ENCODE data around the gene FRMPD4. TPM values are rescaled to one million over a fixed set of nuclear protein-coding genes. Genes with fewer than 3 reads are reported as not detected.
A peak's percentile ranks its signal among the peaks of the same experiment; 100 is the strongest.

FRMPD4 gene
- total and polyA plus RNA-seq, 2 experiments from 2014 or later: 0.19 to 0.80 TPM

DNA sequence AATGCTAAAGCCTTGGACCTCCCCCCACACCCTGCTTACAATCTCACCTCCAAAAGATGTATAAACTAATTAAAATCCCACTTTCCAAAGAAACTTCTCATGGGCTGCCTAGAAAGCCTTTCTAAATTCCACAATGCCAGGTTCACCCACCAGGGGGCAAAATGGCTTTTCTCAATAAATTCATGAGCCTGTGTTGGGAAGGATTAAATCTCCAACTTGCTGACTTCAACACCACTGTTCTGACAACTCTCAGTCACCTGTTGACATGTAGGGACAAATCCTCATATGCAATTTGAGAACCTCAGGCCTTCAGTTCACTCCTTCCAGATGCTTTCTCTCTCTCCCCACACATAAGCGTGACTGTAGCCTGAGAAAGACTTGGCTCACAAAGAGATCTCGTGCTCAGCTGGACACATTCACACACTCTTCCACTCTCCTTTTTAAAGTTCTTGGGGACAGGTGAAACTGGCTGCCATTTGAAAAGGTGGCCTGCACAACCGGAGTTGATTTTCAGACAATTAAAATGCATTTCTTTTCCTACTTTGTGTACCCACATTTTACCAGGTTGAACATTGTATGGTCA, 564.3 kb downstream of the FRMPD4 start:
- peaks cover 2% of the 10 kb centered on the region for H3K27me3 Mint-ChIP-seq (ENCODE audit: insufficient read depth, low read depth, poor library complexity)
- no peak overlapping the region for H3K4me3 Mint-ChIP-seq
- peak; percentile 58 for DNase-seq (ENCODE audit: low spot score)
- H3K4me1 Mint-ChIP-seq: peaks cover 15% of the 10 kb centered on the region; the same call in 2 of the 3 replicates
- Histone ChIP-seq H3K4me1 (ENCODE audit: insufficient read depth) (0 out of 2 replicates have a peak, but pooled peaks cover 6% of the 10 kb centered on the region), H3K36me3 (ENCODE audit: insufficient read depth) (no peaks in the 10 kb centered on the region), H3K9me2 (ENCODE audit: insufficient read depth) (no peaks in the 10 kb centered on the region), H4K20me1 (replicated peaks; ENCODE audit: insufficient read depth) (no peaks in the 10 kb centered on the region), H3K4me3 (no peak overlapping the region), H2AFZ (no peak overlapping the region), H3K4me2 (no peak overlapping the region), H3K79me2 (replicated peaks; ENCODE audit: insufficient read depth) (no peaks in the 10 kb centered on the region), H3F3A (replicated peaks; ENCODE audit: low read depth) (no peaks in the 10 kb centered on the region), H3K27me3 (ENCODE audit: insufficient read depth) (no peaks in the 10 kb centered on the region), H3K27ac (ENCODE audit: low read depth) (no peak overlapping the region)
- no peak overlapping the region for H3K27ac Mint-ChIP-seq
- no peaks in the 10 kb centered on the region for H3K9me3 Mint-ChIP-seq
- peak; percentile 52 for ATAC-seq
- TF ChIP-seq, protein P1, sequence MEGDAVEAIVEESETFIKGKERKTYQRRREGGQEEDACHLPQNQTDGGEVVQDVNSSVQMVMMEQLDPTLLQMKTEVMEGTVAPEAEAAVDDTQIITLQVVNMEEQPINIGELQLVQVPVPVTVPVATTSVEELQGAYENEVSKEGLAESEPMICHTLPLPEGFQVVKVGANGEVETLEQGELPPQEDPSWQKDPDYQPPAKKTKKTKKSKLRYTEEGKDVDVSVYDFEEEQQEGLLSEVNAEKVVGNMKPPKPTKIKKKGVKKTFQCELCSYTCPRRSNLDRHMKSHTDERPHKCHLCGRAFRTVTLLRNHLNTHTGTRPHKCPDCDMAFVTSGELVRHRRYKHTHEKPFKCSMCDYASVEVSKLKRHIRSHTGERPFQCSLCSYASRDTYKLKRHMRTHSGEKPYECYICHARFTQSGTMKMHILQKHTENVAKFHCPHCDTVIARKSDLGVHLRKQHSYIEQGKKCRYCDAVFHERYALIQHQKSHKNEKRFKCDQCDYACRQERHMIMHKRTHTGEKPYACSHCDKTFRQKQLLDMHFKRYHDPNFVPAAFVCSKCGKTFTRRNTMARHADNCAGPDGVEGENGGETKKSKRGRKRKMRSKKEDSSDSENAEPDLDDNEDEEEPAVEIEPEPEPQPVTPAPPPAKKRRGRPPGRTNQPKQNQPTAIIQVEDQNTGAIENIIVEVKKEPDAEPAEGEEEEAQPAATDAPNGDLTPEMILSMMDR (conservative IDR thresholded peaks at IDR 0.05; ENCODE audit: low read depth in 2 of 2): peak; percentile 53 to 59
- TF ChIP-seq EZH2phosphoT487 (IDR thresholded peaks at IDR 0.05; ENCODE audit: unreplicated experiment): no peak
- no peaks in the 10 kb centered on the region for H3K36me3 Mint-ChIP-seq (ENCODE audit: low read depth)

DNA sequence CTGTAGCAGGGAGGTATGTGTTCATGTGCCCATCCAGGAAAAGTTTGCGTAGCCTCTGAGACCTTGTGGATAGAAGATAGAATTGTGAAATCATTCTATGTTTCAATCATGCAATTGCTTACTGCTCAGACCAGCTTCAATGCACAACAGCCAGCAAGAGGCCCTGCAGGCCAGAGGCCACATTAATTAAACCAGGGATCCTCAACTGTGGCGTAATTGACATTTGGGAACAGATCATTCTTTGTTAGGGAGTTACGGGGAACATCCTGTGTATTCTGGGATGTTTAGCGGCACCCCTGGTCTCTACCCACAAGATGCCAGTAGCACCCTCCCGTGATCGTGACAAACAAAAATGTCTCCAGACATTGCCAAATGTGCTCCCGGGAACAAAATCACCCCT, 566.4 kb downstream of the FRMPD4 start:
- no peak overlapping the region for H2AFZ ChIP-seq
- H3K4me2 ChIP-seq: no peak overlapping the region
- H3K27me3 Mint-ChIP-seq (ENCODE audit: insufficient read depth, low read depth, poor library complexity): peaks cover 2% of the 10 kb centered on the region
- no peaks in the 10 kb centered on the region for H3K27me3 ChIP-seq (ENCODE audit: insufficient read depth)
- H3K4me1 ChIP-seq (ENCODE audit: insufficient read depth): 0 out of 2 replicates have a peak, but pooled peaks cover 6% of the 10 kb centered on the region
- no peaks in the 10 kb centered on the region for H3K36me3 Mint-ChIP-seq (ENCODE audit: low read depth)
- H3K4me1 Mint-ChIP-seq: peaks cover 15% of the 10 kb centered on the region; the same call in 2 of the 3 replicates
- H3K36me3 ChIP-seq (ENCODE audit: insufficient read depth): no peaks in the 10 kb centered on the region
- no peak overlapping the region for H3K4me3 ChIP-seq
- H3K9me2 ChIP-seq (ENCODE audit: insufficient read depth): no peaks in the 10 kb centered on the region
- H3K27ac Mint-ChIP-seq: no peak overlapping the region
- H3K4me3 Mint-ChIP-seq: no peak overlapping the region
- no peak overlapping the region for H3K27ac ChIP-seq (ENCODE audit: low read depth)
- H3K9me3 Mint-ChIP-seq: no peaks in the 10 kb centered on the region
- ATAC-seq (no peak), DNase-seq (ENCODE audit: low spot score) (no peak)
- H3K79me2 ChIP-seq (replicated peaks; ENCODE audit: insufficient read depth): no peaks in the 10 kb centered on the region
- no peaks in the 10 kb centered on the region for H4K20me1 ChIP-seq (replicated peaks; ENCODE audit: insufficient read depth)
- no peaks in the 10 kb centered on the region for H3F3A ChIP-seq (replicated peaks; ENCODE audit: low read depth)
- TF ChIP-seq POLR2AphosphoS5 (IDR thresholded peaks at IDR 0.05; ENCODE audit: low read depth) (no peak), ZNF114 (CRISPR knock-in tag; IDR thresholded peaks at IDR 0.05) (no peak), EZH2 (IDR thresholded peaks at IDR 0.05; ENCODE audit: low read depth, unreplicated experiment) (no peak), NANOG (IDR thresholded peaks at IDR 0.05; ENCODE audit: borderline replicate concordance) (no peak), ZNF331 (CRISPR knock-in tag; IDR thresholded peaks at IDR 0.05; ENCODE audit: low read depth) (no peak), CREB1 (CRISPR knock-in tag; IDR thresholded peaks at IDR 0.05; ENCODE audit: low read depth) (no peak)
- TF ChIP-seq, protein P1 (conservative IDR thresholded peaks at IDR 0.05; ENCODE audit: low read depth in 2 of 2): no peak
- TF ChIP-seq, protein P2, sequence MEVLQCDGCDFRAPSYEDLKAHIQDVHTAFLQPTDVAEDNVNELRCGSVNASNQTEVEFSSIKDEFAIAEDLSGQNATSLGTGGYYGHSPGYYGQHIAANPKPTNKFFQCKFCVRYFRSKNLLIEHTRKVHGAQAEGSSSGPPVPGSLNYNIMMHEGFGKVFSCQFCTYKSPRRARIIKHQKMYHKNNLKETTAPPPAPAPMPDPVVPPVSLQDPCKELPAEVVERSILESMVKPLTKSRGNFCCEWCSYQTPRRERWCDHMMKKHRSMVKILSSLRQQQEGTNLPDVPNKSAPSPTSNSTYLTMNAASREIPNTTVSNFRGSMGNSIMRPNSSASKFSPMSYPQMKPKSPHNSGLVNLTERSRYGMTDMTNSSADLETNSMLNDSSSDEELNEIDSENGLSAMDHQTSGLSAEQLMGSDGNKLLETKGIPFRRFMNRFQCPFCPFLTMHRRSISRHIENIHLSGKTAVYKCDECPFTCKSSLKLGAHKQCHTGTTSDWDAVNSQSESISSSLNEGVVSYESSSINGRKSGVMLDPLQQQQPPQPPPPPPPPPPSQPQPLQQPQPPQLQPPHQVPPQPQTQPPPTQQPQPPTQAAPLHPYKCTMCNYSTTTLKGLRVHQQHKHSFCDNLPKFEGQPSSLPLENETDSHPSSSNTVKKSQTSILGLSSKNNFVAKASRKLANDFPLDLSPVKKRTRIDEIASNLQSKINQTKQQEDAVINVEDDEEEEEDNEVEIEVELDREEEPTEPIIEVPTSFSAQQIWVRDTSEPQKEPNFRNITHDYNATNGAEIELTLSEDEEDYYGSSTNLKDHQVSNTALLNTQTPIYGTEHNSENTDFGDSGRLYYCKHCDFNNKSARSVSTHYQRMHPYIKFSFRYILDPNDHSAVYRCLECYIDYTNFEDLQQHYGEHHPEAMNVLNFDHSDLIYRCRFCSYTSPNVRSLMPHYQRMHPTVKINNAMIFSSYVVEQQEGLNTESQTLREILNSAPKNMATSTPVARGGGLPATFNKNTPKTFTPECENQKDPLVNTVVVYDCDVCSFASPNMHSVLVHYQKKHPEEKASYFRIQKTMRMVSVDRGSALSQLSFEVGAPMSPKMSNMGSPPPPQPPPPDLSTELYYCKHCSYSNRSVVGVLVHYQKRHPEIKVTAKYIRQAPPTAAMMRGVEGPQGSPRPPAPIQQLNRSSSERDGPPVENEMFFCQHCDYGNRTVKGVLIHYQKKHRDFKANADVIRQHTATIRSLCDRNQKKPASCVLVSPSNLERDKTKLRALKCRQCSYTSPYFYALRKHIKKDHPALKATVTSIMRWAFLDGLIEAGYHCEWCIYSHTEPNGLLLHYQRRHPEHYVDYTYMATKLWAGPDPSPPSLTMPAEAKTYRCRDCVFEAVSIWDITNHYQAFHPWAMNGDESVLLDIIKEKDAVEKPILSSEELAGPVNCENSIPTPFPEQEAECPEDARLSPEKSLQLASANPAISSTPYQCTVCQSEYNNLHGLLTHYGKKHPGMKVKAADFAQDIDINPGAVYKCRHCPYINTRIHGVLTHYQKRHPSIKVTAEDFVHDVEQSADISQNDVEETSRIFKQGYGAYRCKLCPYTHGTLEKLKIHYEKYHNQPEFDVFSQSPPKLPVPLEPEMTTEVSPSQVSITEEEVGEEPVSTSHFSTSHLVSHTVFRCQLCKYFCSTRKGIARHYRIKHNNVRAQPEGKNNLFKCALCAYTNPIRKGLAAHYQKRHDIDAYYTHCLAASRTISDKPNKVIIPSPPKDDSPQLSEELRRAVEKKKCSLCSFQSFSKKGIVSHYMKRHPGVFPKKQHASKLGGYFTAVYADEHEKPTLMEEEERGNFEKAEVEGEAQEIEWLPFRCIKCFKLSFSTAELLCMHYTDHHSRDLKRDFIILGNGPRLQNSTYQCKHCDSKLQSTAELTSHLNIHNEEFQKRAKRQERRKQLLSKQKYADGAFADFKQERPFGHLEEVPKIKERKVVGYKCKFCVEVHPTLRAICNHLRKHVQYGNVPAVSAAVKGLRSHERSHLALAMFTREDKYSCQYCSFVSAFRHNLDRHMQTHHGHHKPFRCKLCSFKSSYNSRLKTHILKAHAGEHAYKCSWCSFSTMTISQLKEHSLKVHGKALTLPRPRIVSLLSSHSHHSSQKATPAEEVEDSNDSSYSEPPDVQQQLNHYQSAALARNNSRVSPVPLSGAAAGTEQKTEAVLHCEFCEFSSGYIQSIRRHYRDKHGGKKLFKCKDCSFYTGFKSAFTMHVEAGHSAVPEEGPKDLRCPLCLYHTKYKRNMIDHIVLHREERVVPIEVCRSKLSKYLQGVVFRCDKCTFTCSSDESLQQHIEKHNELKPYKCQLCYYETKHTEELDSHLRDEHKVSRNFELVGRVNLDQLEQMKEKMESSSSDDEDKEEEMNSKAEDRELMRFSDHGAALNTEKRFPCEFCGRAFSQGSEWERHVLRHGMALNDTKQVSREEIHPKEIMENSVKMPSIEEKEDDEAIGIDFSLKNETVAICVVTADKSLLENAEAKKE (CRISPR knock-in tag; IDR thresholded peaks at IDR 0.05): no peak
- TF ChIP-seq, protein P3, sequence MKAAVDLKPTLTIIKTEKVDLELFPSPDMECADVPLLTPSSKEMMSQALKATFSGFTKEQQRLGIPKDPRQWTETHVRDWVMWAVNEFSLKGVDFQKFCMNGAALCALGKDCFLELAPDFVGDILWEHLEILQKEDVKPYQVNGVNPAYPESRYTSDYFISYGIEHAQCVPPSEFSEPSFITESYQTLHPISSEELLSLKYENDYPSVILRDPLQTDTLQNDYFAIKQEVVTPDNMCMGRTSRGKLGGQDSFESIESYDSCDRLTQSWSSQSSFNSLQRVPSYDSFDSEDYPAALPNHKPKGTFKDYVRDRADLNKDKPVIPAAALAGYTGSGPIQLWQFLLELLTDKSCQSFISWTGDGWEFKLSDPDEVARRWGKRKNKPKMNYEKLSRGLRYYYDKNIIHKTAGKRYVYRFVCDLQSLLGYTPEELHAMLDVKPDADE (IDR thresholded peaks at IDR 0.05): no peak

Measured in GM23338 (cell line).